Liver (tissue), 9 donors: ENCODE data around the gene OR2V1. TPM values are rescaled to one million over a fixed set of nuclear protein-coding genes. Genes with fewer than 3 reads are reported as not detected.

Source experiments
- DNase-seq: peaks from one replicate; pipeline ENCODE4 v3.0.0-alpha.2; 2017; ENCODE audit warnings: low spot score
- H3K27ac ChIP-seq, 2 donors: one replicate each; pipeline ENCODE4 v1.7.0; 2013; ENCODE audit warnings: inconsistent platforms in 2 of 2, low read length in 2 of 2, control low read depth in 1 of 2, low read depth in 1 of 2, mild to moderate bottlenecking in 1 of 2
- H3K27me3 ChIP-seq, 4 donors: one replicate each; pipeline versions ENCODE4 v1.6.1 to v1.7.0; 2013; ENCODE audit warnings: low read length in 3 of 4, inconsistent platforms in 1 of 4, mild to moderate bottlenecking in 1 of 4, moderate library complexity in 1 of 4; ENCODE audit not compliant: control insufficient read depth in 4 of 4, insufficient read depth in 4 of 4
- H3K36me3 ChIP-seq, 4 donors: one replicate each; pipeline versions ENCODE4 v1.6.1 to v1.7.0; 2013; ENCODE audit warnings: low read length in 3 of 4, mild to moderate bottlenecking in 3 of 4, low read depth in 1 of 4, moderate library complexity in 1 of 4; ENCODE audit not compliant: control insufficient read depth in 4 of 4, insufficient read depth in 3 of 4
- H3K4me1 ChIP-seq, 4 donors: one replicate each; pipeline versions ENCODE4 v1.6.1 to v1.7.0; 2013; ENCODE audit warnings: low read length in 3 of 4, mild to moderate bottlenecking in 3 of 4, moderate library complexity in 1 of 4; ENCODE audit not compliant: control insufficient read depth in 4 of 4, insufficient read depth in 4 of 4
- H3K4me3 ChIP-seq, 3 donors: one replicate each; pipeline versions ENCODE4 v1.6.1 to v1.7.0; 2013; ENCODE audit warnings: low read length in 3 of 3, control low read depth in 1 of 3, low read depth in 1 of 3, mild to moderate bottlenecking in 1 of 3
- H3K9ac ChIP-seq, 2 donors: one replicate each; pipeline ENCODE4 v1.7.0; 2013; ENCODE audit warnings: low read length in 2 of 2, mild to moderate bottlenecking in 2 of 2, moderate library complexity in 2 of 2, control low read depth in 1 of 2, low read depth in 1 of 2
- H3K9me3 ChIP-seq, 4 donors: one replicate each; pipeline versions ENCODE4 v1.6.1 to v1.7.0; 2013; ENCODE audit warnings: low read length in 3 of 4; ENCODE audit not compliant: control insufficient read depth in 4 of 4
- CTCF ChIP-seq: fragments of 150-350 bp; IDR thresholded peaks from 2 replicates; pipeline ENCODE4 v1.5.1; 2017; ENCODE audit warnings: improper control_type of control experiment, low read depth, low read length; ENCODE audit not compliant: missing input control
- EGR1 ChIP-seq, 2 donors: IDR thresholded peaks; 2 replicates each; pipeline ENCODE4 v1.6.1; 2016 to 2018; ENCODE audit warnings: antibody characterized with exemption in 2 of 2, low read depth in 2 of 2
- FOXA1 ChIP-seq: IDR thresholded peaks from 2 replicates; pipeline ENCODE4 v1.6.1; 2016; ENCODE audit warnings: antibody characterized with exemption
- GABPA ChIP-seq, 2 donors: IDR thresholded peaks in 1 of 2; conservative IDR thresholded peaks in 1 of 2; 2 replicates each; pipeline ENCODE4 v1.6.1; 2016; ENCODE audit warnings: antibody characterized with exemption in 2 of 2, mild to moderate bottlenecking in 1 of 2, moderate library complexity in 1 of 2
- HNF4A ChIP-seq, 2 donors: conservative IDR thresholded peaks; 2 replicates each; pipeline ENCODE4 v1.6.1; 2016; ENCODE audit warnings: antibody characterized with exemption in 2 of 2, mild to moderate bottlenecking in 2 of 2
- HNF4G ChIP-seq: IDR thresholded peaks from 2 replicates; pipeline ENCODE4 v1.6.1; 2016; ENCODE audit warnings: antibody characterized with exemption
- JUND ChIP-seq, 2 donors: IDR thresholded peaks; 2 replicates each; pipeline ENCODE4 v1.6.1; 2016; ENCODE audit warnings: antibody characterized with exemption in 2 of 2
- MAX ChIP-seq: IDR thresholded peaks from 2 replicates; pipeline ENCODE4 v1.6.1; 2016; ENCODE audit warnings: antibody characterized with exemption
- TAF1 ChIP-seq: conservative IDR thresholded peaks from 2 replicates; pipeline ENCODE4 v1.6.1; 2016; ENCODE audit warnings: antibody characterized with exemption, mild to moderate bottlenecking
- YY1 ChIP-seq: IDR thresholded peaks from 2 replicates; pipeline ENCODE4 v1.6.1; 2016; ENCODE audit warnings: antibody characterized with exemption, mild to moderate bottlenecking
- WGBS: extraction: QIAGEN DNeasy Blood & Tissue Kit; methylation state at CpG from one replicate; pipeline ENCODE4 v1.1.7; 2013; 5-methylcytosine and 5-hydroxymethylcytosine counted together
- polyA plus RNA-seq, 2 donors: library from polyadenylated mRNA; stranded (reverse) in 1 of 2; unstranded in 1 of 2; fragments of 200-250 nt in 1 of 2; fragments of >200 nt in 1 of 2; fragmentation: Nextera tagmentation in 1 of 2; extraction: Ambion mirVana in 1 of 2; gene quantifications; one replicate each; pipeline versions ENCODE4 v1.2.1 to v1.2.3, GENCODE V29; 2013 to 2015
- total RNA-seq, 2 donors: library from RNA; depleted of rRNA; stranded (reverse); fragments of >200 nt; gene quantifications; one replicate each; pipeline ENCODE4 v1.2.3, GENCODE V29; 2014
- TF ChIP-seq, protein P1 (sequence below): IDR thresholded peaks from 2 replicates; pipeline ENCODE4 v1.6.1; 2016; ENCODE audit warnings: antibody characterized with exemption
- TF ChIP-seq, protein P2 (sequence below): IDR thresholded peaks from 2 replicates; pipeline ENCODE4 v1.6.1; 2016; ENCODE audit warnings: antibody characterized with exemption, mild to moderate bottlenecking
- TF ChIP-seq, protein P3 (sequence below): IDR thresholded peaks from 2 replicates; pipeline ENCODE4 v1.6.1; 2016; ENCODE audit warnings: antibody characterized with exemption
- donor health status: healthy.
- donor health status: healthy.
- donor health status: healthy.
- donor health status: healthy.
- donor health status: healthy.

OR2V1 gene
- total and polyA plus RNA-seq, 4 donors = not detected

- TF ChIP-seq, protein P1, sequence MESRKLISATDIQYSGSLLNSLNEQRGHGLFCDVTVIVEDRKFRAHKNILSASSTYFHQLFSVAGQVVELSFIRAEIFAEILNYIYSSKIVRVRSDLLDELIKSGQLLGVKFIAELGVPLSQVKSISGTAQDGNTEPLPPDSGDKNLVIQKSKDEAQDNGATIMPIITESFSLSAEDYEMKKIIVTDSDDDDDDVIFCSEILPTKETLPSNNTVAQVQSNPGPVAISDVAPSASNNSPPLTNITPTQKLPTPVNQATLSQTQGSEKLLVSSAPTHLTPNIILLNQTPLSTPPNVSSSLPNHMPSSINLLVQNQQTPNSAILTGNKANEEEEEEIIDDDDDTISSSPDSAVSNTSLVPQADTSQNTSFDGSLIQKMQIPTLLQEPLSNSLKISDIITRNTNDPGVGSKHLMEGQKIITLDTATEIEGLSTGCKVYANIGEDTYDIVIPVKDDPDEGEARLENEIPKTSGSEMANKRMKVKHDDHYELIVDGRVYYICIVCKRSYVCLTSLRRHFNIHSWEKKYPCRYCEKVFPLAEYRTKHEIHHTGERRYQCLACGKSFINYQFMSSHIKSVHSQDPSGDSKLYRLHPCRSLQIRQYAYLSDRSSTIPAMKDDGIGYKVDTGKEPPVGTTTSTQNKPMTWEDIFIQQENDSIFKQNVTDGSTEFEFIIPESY = no peak
- no peak for TF ChIP-seq YY1
These were observed 44.7 kb downstream of the OR2V1 start (continued) for GRCh38 chr5:181086026-181086883.

- WGBS = 56% methylated on average over 18 of the region's 18 CpGs
These were observed 46.3 kb downstream of the OR2V1 start for GRCh38 chr5:181084621-181085195.

GRCh38 chr5:181081989-181082388 lies 49.0 kb downstream of the OR2V1 start:
- DNase-seq = no peak
- no peak overlapping the region for H3K4me3 ChIP-seq
- no peaks in the 10 kb centered on the region for H3K4me1 ChIP-seq
- H3K27me3 ChIP-seq = peaks cover 0 to 7% (median 3%) of the 10 kb centered on the region in 4 donors
- no peak overlapping the region for H3K9ac ChIP-seq
- H3K27ac ChIP-seq = no peak overlapping the region
- TF ChIP-seq, protein P2, sequence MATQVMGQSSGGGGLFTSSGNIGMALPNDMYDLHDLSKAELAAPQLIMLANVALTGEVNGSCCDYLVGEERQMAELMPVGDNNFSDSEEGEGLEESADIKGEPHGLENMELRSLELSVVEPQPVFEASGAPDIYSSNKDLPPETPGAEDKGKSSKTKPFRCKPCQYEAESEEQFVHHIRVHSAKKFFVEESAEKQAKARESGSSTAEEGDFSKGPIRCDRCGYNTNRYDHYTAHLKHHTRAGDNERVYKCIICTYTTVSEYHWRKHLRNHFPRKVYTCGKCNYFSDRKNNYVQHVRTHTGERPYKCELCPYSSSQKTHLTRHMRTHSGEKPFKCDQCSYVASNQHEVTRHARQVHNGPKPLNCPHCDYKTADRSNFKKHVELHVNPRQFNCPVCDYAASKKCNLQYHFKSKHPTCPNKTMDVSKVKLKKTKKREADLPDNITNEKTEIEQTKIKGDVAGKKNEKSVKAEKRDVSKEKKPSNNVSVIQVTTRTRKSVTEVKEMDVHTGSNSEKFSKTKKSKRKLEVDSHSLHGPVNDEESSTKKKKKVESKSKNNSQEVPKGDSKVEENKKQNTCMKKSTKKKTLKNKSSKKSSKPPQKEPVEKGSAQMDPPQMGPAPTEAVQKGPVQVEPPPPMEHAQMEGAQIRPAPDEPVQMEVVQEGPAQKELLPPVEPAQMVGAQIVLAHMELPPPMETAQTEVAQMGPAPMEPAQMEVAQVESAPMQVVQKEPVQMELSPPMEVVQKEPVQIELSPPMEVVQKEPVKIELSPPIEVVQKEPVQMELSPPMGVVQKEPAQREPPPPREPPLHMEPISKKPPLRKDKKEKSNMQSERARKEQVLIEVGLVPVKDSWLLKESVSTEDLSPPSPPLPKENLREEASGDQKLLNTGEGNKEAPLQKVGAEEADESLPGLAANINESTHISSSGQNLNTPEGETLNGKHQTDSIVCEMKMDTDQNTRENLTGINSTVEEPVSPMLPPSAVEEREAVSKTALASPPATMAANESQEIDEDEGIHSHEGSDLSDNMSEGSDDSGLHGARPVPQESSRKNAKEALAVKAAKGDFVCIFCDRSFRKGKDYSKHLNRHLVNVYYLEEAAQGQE = no peak
- TF ChIP-seq GABPA (IDR thresholded peaks at IDR 0.05 in 1 of 2, conservative IDR thresholded peaks at IDR 0.05 in 1 of 2) = no peak
- no peak for TF ChIP-seq CTCF
- no peak for TF ChIP-seq MAX
- no peak for TF ChIP-seq HNF4G
- TF ChIP-seq TAF1 = no peak
- TF ChIP-seq FOXA1 = no peak
- TF ChIP-seq, protein P3, sequence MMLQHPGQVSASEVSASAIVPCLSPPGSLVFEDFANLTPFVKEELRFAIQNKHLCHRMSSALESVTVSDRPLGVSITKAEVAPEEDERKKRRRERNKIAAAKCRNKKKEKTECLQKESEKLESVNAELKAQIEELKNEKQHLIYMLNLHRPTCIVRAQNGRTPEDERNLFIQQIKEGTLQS = no peak
- TF ChIP-seq JUND (IDR thresholded peaks at IDR 0.05) = no peak
- TF ChIP-seq EGR1 (IDR thresholded peaks at IDR 0.05; ENCODE audit: low read depth in 2 of 2) = no peak
- peaks cover 0 to 3% (median under 1%) of the 10 kb centered on the region in 4 donors for H3K9me3 ChIP-seq
- H3K36me3 ChIP-seq = no peaks in the 10 kb centered on the region

More at GRCh38 chr5:181084621-181085195, 46.3 kb downstream of the OR2V1 start:
- peaks cover 0 to 2% (median 0%) of the 10 kb centered on the region in 4 donors for H3K9me3 ChIP-seq
- no peak for TF ChIP-seq HNF4A (conservative IDR thresholded peaks at IDR 0.05)
- TF ChIP-seq CTCF = no peak
- TF ChIP-seq MAX = no peak
- H3K36me3 ChIP-seq = no peaks in the 10 kb centered on the region
- no peak for DNase-seq
- H3K27me3 ChIP-seq = peaks cover 0 to 7% (median 3%) of the 10 kb centered on the region in 4 donors
- H3K4me1 ChIP-seq = no peaks in the 10 kb centered on the region
- no peak overlapping the region for H3K9ac ChIP-seq
- H3K4me3 ChIP-seq = no peak overlapping the region
- H3K27ac ChIP-seq = no peak overlapping the region
